NCI-H1417 treated with DMSO at 0.1 percent for 48 hours (cell line): Measurements from ENCODE around the gene DIP2C.
A peak's percentile ranks its signal among the peaks of the same experiment; 100 is the strongest.

Experiments
- DNase-seq: peaks from one replicate; lab custom pipeline; 2025; lab: John Stamatoyannopoulos, UW

DIP2C gene

GRCh38 chr10:625751-626711 lies 63.4 kb downstream of the DIP2C start:
- no peak for DNase-seq

GRCh38 chr10:625333-625696 lies 64.2 kb downstream of the DIP2C start:
- no peak for DNase-seq

- DNase-seq = peak; percentile 58
These were observed 64.7 kb downstream of the DIP2C start for GRCh38 chr10:624605-625332.

- DNase-seq = no peak
These were observed 65.2 kb downstream of the DIP2C start for GRCh38 chr10:624312-624604.

GRCh38 chr10:623477-624311 lies 65.8 kb downstream of the DIP2C start:
- DNase-seq = no peak

- DNase-seq = no peak
These were observed 66.5 kb downstream of the DIP2C start for GRCh38 chr10:623014-623413.

- no peak for DNase-seq
These were observed 67.3 kb downstream of the DIP2C start for GRCh38 chr10:621981-622740.

GRCh38 chr10:621513-621912 lies 68.0 kb downstream of the DIP2C start:
- no peak for DNase-seq

- no peak for DNase-seq
These were observed 68.5 kb downstream of the DIP2C start for GRCh38 chr10:620971-621370.

- DNase-seq = no peak
These were observed 69.1 kb downstream of the DIP2C start for GRCh38 chr10:620417-620816.

GRCh38 chr10:619710-620109 lies 69.8 kb downstream of the DIP2C start:
- DNase-seq = no peak

- DNase-seq = no peak
These were observed 71.1 kb downstream of the DIP2C start for GRCh38 chr10:618229-618989.

- DNase-seq = no peak
These were observed 72.0 kb downstream of the DIP2C start for GRCh38 chr10:617471-617870.

GRCh38 chr10:615583-616152 lies 73.8 kb downstream of the DIP2C start:
- no peak for DNase-seq

GRCh38 chr10:614790-615582 lies 74.5 kb downstream of the DIP2C start:
- DNase-seq = no peak

GRCh38 chr10:614139-614711 lies 75.2 kb downstream of the DIP2C start:
- DNase-seq = no peak

GRCh38 chr10:613271-614138 lies 76.0 kb downstream of the DIP2C start:
- peak; percentile 37 for DNase-seq

GRCh38 chr10:612696-613095 lies 76.8 kb downstream of the DIP2C start:
- DNase-seq = no peak
